Measurements from ENCODE around the gene MMAB.

DNA sequence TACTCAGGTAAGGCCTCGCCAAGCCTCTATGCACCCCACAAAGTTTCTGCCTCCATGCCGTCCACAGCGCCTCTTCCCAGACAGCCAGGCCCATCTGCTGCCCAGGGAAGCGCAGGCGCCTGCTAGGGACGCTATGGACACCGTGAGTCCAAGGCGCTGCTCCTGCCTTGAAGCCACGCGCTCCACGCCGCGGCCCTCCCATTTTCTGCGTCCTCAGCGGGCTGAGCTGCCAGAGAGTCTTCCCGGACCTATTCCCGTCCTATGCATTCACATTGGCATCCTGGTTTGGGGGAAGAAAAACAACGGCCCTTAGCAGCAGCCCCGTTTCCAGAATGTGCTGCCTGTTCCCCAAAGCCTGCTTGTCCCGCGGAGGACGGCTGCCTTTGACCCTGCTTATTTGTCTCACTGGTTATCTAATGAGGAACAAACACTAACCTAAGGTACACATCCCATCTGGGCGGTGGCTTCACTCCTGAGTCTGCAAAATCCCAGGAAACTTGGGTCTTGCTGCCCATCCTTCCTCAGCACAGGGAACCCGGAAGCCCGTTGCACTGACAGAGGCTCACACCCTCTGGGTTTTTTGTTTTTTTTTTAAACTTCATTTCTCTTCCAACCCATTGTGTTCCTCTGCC is 38.0 kb downstream of the MMAB start:
- TF ChIP-seq ZNF274 (IDR thresholded peaks at IDR 0.05; ENCODE audit: insufficient read depth, insufficient read length), result no peak
- TF ChIP-seq, protein P1, sequence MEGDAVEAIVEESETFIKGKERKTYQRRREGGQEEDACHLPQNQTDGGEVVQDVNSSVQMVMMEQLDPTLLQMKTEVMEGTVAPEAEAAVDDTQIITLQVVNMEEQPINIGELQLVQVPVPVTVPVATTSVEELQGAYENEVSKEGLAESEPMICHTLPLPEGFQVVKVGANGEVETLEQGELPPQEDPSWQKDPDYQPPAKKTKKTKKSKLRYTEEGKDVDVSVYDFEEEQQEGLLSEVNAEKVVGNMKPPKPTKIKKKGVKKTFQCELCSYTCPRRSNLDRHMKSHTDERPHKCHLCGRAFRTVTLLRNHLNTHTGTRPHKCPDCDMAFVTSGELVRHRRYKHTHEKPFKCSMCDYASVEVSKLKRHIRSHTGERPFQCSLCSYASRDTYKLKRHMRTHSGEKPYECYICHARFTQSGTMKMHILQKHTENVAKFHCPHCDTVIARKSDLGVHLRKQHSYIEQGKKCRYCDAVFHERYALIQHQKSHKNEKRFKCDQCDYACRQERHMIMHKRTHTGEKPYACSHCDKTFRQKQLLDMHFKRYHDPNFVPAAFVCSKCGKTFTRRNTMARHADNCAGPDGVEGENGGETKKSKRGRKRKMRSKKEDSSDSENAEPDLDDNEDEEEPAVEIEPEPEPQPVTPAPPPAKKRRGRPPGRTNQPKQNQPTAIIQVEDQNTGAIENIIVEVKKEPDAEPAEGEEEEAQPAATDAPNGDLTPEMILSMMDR (IDR thresholded peaks at IDR 0.05 in 2 of 3, conservative IDR thresholded peaks at IDR 0.05 in 1 of 3; ENCODE audit: control insufficient read depth in 2 of 3, extremely low read depth in 1 of 3, insufficient read depth in 1 of 3, low read depth in 3 of 3, low read length in 3 of 3), result no peak
- no peak for TF ChIP-seq EZH2 (IDR thresholded peaks at IDR 0.05; ENCODE audit: borderline replicate concordance, control insufficient read depth, low read depth, low read length)
- no peak for TF ChIP-seq EGR1 (IDR thresholded peaks at IDR 0.05; ENCODE audit: borderline replicate concordance in 1 of 2, low read depth in 2 of 2, low read length in 2 of 2)
- TF ChIP-seq MYB (IDR thresholded peaks at IDR 0.05; ENCODE audit: borderline replicate concordance, low read depth, low read length), result no peak

All from GM12878 (cell line).